HepG2 (cell line): Measurements from ENCODE around the gene TIMM10. TPM values are rescaled to one million over a fixed set of nuclear protein-coding genes. Genes with fewer than 3 reads are reported as not detected.

Source experiments
- ATAD3A ChIP-seq: sonication (generic); formaldehyde crosslinking; IDR thresholded peaks from 2 replicates; pipeline ENCODE4 v1.4.0; 2020; ENCODE audit warnings: missing genetic modification reagents
- CHD4 ChIP-seq: fragments of 200-600 bp; sonication (generic); IDR thresholded peaks from 2 replicates; pipeline ENCODE4 v1.7.0; 2017; ENCODE audit warnings: mild to moderate bottlenecking, low read length, borderline replicate concordance
- IRF2 ChIP-seq: IDR thresholded peaks from 2 replicates; pipeline ENCODE4 v1.6.1; 2018; ENCODE audit warnings: missing genetic modification reagents, missing compliant biosample characterization
- MYNN ChIP-seq: sonication (generic); formaldehyde crosslinking; IDR thresholded peaks from 2 replicates; pipeline ENCODE4 v1.4.0; 2020; ENCODE audit warnings: mild to moderate bottlenecking, low read depth, missing genetic modification reagents
- POLR2AphosphoS2 ChIP-seq: IDR thresholded peaks from 2 replicates; pipeline ENCODE4 v1.6.1; 2011; ENCODE audit warnings: low read depth, low read length, improper control_type of control experiment
- SMARCC2 ChIP-seq: fragments of 450-650 bp; IDR thresholded peaks from 2 replicates; pipeline ENCODE4 v1.6.1; 2017; ENCODE audit warnings: antibody characterized with exemption, mild to moderate bottlenecking
- SNAPC4 ChIP-seq: sonication (generic); formaldehyde crosslinking; IDR thresholded peaks from 2 replicates; pipeline ENCODE4 v1.4.0; 2020; ENCODE audit warnings: mild to moderate bottlenecking, missing genetic modification reagents
- SUZ12 ChIP-seq: fragments of 150-350 bp; IDR thresholded peaks from 2 replicates; pipeline ENCODE4 v1.6.1; 2014; ENCODE audit warnings: low read depth, low read length
- TCF12 ChIP-seq, 2 experiments: fragments of 450-650 bp in 1 of 2; sonication (generic) in 1 of 2; formaldehyde crosslinking in 1 of 2; IDR thresholded peaks; 2 replicates each; pipeline versions ENCODE4 v1.6.1 to v1.8.0; 2017 to 2022; ENCODE audit warnings: antibody characterized with exemption in 1 of 2, mild to moderate bottlenecking in 1 of 2, missing genetic modification reagents in 1 of 2, moderate library complexity in 1 of 2
- TFDP2 ChIP-seq: sonication (generic); formaldehyde crosslinking; IDR thresholded peaks from 2 replicates; pipeline ENCODE4 v1.4.0; 2020; ENCODE audit warnings: missing genetic modification reagents
- ZFAT ChIP-seq: sonication (generic); formaldehyde crosslinking; conservative IDR thresholded peaks from 2 replicates; pipeline ENCODE4 v1.8.1; 2023; ENCODE audit warnings: missing genetic modification reagents, inconsistent platforms
- ZNF3 ChIP-seq: IDR thresholded peaks from 2 replicates; pipeline ENCODE4 v1.7.0; 2017; ENCODE audit warnings: inconsistent platforms
- ZNF619 ChIP-seq: sonication (generic); formaldehyde crosslinking; IDR thresholded peaks from 2 replicates; pipeline ENCODE4 v1.4.0; 2020; ENCODE audit warnings: mild to moderate bottlenecking, missing genetic modification reagents
- polyA plus RNA-seq, 8 experiments: library from polyadenylated mRNA; depleted of rRNA in 3 of 8; stranded (reverse) in 7 of 8; unstranded in 1 of 8; fragments of >200 nt; fragmentation: Illumina TruSeq in 4 of 8; extraction: Trizol in 4 of 8; gene quantifications; 2 replicates each; pipeline versions ENCODE4 v1.2.1 to v1.2.3, GENCODE V29; 2011 to 2016; ENCODE audit warnings: low read depth in 4 of 8, missing spikeins in 1 of 8, mixed read lengths in 1 of 8; ENCODE audit not compliant: insufficient read depth in 1 of 8
- total RNA-seq, 5 experiments: library from RNA; depleted of rRNA; stranded (reverse); fragments of >200 nt; fragmentation: Illumina TruSeq; extraction: Trizol; gene quantifications; 2 replicates each; pipeline ENCODE4 v1.2.3, GENCODE V29; 2016; ENCODE audit warnings: low read depth in 1 of 5
- TF ChIP-seq, protein P1 (sequence below): sonication (generic); formaldehyde crosslinking; IDR thresholded peaks from 2 replicates; pipeline ENCODE4 v1.4.0; 2020; ENCODE audit warnings: missing genetic modification reagents

Gene TIMM10
- total and polyA plus RNA-seq, 2 of the 13 experiments (the other 11 are each of a cell fraction or from before 2014, with no cell fraction given): 67.8 to 82.2 TPM

DNA sequence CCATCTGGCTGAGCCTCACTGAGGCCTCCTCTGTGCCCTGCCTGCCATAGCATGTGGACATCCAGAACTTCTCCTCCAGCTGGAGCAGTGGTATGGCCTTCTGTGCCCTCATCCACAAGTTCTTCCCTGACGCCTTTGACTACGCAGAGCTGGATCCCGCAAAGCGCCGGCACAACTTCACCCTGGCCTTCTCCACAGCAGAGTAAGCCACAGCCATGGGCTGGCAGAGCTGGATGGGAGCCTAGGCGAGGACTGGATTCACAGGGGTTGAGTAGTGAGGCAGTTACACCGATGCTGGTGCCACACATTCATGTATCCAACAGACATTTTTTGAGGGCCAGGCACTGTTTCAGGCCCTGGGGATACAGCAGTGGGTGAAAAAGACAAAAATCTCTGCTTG is 15.9 kb upstream of the TIMM10 start (continued):
- TF ChIP-seq SNAPC4 (CRISPR knock-in tag) (no peak), ZNF3 (CRISPR knock-in tag) (no peak), SMARCC2 (no peak), SUZ12 (no peak), ATAD3A (CRISPR knock-in tag) (no peak), MYNN (CRISPR knock-in tag) (no peak), ZFAT (no peak), POLR2AphosphoS2 (no peak), ZNF619 (CRISPR knock-in tag) (no peak), IRF2 (CRISPR knock-in tag) (no peak), TCF12 (IDR thresholded peaks at IDR 0.05) (no peak), TCF12 (CRISPR knock-in tag; IDR thresholded peaks at IDR 0.05) (no peak), CHD4 (no peak), TFDP2 (CRISPR knock-in tag) (no peak)
- TF ChIP-seq, protein P1, sequence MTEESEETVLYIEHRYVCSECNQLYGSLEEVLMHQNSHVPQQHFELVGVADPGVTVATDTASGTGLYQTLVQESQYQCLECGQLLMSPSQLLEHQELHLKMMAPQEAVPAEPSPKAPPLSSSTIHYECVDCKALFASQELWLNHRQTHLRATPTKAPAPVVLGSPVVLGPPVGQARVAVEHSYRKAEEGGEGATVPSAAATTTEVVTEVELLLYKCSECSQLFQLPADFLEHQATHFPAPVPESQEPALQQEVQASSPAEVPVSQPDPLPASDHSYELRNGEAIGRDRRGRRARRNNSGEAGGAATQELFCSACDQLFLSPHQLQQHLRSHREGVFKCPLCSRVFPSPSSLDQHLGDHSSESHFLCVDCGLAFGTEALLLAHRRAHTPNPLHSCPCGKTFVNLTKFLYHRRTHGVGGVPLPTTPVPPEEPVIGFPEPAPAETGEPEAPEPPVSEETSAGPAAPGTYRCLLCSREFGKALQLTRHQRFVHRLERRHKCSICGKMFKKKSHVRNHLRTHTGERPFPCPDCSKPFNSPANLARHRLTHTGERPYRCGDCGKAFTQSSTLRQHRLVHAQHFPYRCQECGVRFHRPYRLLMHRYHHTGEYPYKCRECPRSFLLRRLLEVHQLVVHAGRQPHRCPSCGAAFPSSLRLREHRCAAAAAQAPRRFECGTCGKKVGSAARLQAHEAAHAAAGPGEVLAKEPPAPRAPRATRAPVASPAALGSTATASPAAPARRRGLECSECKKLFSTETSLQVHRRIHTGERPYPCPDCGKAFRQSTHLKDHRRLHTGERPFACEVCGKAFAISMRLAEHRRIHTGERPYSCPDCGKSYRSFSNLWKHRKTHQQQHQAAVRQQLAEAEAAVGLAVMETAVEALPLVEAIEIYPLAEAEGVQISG (CRISPR knock-in tag): no peak
- TF ChIP-seq, all 625 proteins: peak for 0
